Measurements from ENCODE around the gene SLC2A9.

The SLC2A9 gene

DNA sequence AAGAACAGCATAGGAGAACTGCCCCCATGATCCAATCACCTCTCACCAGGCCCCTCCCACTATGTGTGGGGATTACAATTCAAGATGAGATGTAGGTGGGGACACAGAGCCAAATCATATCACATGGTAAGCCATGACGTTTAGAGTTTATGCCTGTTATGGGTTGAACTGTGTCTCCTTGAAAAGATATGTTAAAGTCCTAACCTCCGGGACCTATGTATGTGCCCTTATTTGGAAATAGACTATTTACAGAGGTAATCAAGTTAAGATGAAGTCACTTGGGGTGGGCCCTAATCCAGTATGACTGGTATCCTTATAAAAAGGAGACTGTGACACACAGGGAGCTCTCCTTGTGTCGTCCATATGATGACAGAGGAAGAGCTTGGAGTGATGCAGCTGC, 25.2 kb upstream of the SLC2A9 start:
- DNase-seq (ENCODE audit: low read depth) = no peak
- H3K4me3 ChIP-seq (ENCODE audit: low read depth, low read length) = no peak overlapping the region
- no peak for TF ChIP-seq CTCF (IDR thresholded peaks at IDR 0.05; ENCODE audit: control insufficient read depth, extremely low read depth, insufficient read depth)

DNA sequence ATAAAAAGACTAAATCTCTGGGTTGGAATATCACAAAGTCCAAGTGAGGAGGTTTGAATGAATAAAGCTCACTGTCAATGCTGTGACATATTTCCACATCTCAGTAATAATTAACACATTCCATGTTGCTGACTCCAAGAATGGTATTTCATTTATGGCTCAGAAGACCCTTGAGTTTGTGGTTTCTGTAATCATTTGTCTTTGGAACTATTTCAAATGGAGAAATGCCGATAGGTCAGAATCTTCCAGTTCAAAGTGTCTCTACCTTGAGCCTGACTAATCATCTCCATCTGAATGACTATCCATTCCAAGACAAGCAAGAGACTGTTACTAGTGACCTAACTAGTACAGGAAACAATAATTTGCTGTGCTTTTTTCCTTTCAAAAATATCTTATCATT, 24.2 kb upstream of the SLC2A9 start:
- no peak for TF ChIP-seq CTCF (IDR thresholded peaks at IDR 0.05; ENCODE audit: control insufficient read depth, extremely low read depth, insufficient read depth)
- H3K4me3 ChIP-seq (ENCODE audit: low read depth, low read length) = no peak overlapping the region
- no peak for DNase-seq (ENCODE audit: low read depth)

DNA sequence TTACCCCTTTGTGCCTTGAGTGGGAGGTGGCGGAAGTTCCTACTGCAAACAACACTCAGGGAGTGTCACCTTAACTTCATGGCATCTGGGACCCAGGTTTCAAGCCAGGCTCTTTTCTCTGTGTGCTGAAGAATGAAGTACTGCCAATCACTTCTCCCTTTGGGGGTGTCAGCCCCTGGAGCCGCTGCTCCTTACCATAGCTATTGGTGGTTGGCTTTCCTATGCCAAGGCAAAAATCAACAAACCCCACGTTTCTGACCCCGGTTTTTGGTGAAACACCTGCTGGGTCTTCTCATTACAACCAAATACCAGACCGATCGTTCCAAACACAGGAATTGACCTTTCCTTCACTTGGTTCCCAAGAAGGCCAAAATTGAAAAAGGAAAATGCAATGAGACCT, 19.7 kb upstream of the SLC2A9 start:
- no peak for TF ChIP-seq CTCF (IDR thresholded peaks at IDR 0.05; ENCODE audit: control insufficient read depth, extremely low read depth, insufficient read depth)
- DNase-seq (ENCODE audit: low read depth) = no peak
- no peak overlapping the region for H3K4me3 ChIP-seq (ENCODE audit: low read depth, low read length)

DNA sequence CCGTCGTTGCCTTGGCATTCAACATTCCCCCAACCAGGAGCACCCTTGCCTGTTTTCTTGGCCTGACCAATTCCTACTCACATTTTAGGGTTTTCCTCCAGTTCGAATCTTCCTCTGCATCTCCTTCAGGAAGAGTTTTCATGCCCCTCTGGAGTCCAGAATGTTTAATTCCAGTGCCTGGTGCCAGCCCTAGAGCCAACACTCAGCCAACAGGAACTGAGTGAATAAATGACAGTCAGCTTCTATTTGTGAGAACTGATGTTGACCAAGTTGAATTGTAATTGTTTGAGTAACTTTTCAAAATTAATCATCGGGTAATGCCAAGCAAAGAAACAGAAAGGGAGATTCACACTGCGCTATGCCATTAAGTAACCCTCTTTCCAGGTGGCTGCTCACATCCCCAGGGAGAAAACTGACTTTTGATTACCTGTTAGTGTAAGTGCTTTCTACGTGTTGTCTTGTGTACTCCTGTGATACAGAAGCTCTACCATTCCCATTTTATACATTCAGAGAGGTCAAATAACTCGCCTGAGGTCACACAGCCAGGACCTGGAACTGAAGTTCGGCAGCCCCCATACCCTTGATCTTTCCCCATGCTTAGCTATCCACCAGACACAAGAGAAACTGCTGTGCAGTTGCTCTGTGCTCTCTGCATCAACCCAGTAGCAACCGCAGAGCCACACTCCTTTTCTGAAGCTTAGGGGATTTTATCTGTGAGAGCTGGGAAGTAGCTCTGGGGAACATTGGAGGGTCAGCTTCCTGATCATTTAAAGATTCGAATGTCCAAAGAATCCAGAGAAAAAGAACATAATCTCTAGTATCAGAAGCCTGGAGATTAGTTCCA, 19.0 kb upstream of the SLC2A9 start:
- DNase-seq (ENCODE audit: low read depth) = no peak
- no peak overlapping the region for H3K4me3 ChIP-seq (ENCODE audit: low read depth, low read length)
- TF ChIP-seq CTCF (IDR thresholded peaks at IDR 0.05; ENCODE audit: control insufficient read depth, extremely low read depth, insufficient read depth) = no peak

GRCh38 chr4:10036807-10037342, 15.6 kb upstream of the SLC2A9 start:
- no peak for TF ChIP-seq CTCF (IDR thresholded peaks at IDR 0.05; ENCODE audit: control insufficient read depth, extremely low read depth, insufficient read depth)

DNA sequence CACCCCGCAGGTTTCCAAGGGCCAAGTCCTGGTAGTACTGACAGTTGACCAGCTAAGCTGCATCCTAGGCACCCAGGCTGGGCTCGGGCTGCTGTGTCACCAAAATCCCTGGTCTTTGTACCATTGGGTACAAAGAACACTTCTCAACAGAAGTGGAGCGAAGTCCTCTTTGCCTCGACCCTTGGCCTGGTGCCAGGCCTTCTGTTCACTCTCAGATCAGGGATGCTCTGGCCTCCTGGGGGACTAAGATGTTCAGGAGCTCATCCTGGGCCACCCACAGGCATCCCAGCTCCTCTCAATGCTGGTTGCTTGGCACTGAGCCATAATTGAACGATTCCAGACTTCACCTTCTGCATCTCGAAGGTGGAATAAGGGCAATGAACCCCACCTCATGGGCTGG, 13.8 kb upstream of the SLC2A9 start:
- no peak for DNase-seq (ENCODE audit: low read depth)
- H3K4me3 ChIP-seq (ENCODE audit: low read depth, low read length) = no peak overlapping the region
- TF ChIP-seq CTCF (IDR thresholded peaks at IDR 0.05; ENCODE audit: control insufficient read depth, extremely low read depth, insufficient read depth) = no peak

More at GRCh38 chr4:10036807-10037342, 15.6 kb upstream of the SLC2A9 start:
- H3K4me3 ChIP-seq (ENCODE audit: low read depth, low read length) = no peak overlapping the region
- no peak for DNase-seq (ENCODE audit: low read depth)

Data from LNCaP clone FGC (cell line).